HG02938 (cell line): ENCODE results near the gene RAB8B.

Experiments used
- ATAC-seq: cut with Tn5 transposase; IDR thresholded peaks from one replicate; pipeline ENCODE4 v1.9.1; 2021; ENCODE audit warnings: mild to moderate bottlenecking, moderate library complexity; ENCODE audit not compliant: unreplicated experiment

The RAB8B gene

GRCh38 chr15:63305260-63305659, 115.9 kb downstream of the RAB8B start:
- no peak for ATAC-seq

GRCh38 chr15:63306492-63307073, 117.2 kb downstream of the RAB8B start:
- no peak for ATAC-seq

GRCh38 chr15:63308491-63308890, 119.1 kb downstream of the RAB8B start:
- no peak for ATAC-seq

GRCh38 chr15:63308947-63309346, 119.5 kb downstream of the RAB8B start:
- ATAC-seq: no peak

- ATAC-seq: no peak
Measured at GRCh38 chr15:63310646-63311045, 121.2 kb downstream of the RAB8B start.

- ATAC-seq: no peak
Measured at GRCh38 chr15:63312286-63312685, 122.9 kb downstream of the RAB8B start.

- no peak for ATAC-seq
Measured at GRCh38 chr15:63313825-63314224, 124.4 kb downstream of the RAB8B start.

GRCh38 chr15:63314409-63314808, 125.0 kb downstream of the RAB8B start:
- ATAC-seq: no peak
